ENCODE results near the gene TTC27.

GRCh38 chr2:32851777-32852439 lies 224.1 kb downstream of the TTC27 start:
- TF ChIP-seq CTCF (IDR thresholded peaks at IDR 0.05): no peak
- no peak for TF ChIP-seq ZFX (IDR thresholded peaks at IDR 0.05; ENCODE audit: borderline replicate concordance)

Measured in 22Rv1 (cell line).